ENCODE data around the gene SOX11. TPM values are rescaled to one million over a fixed set of nuclear protein-coding genes. Genes with fewer than 3 reads are reported as not detected.

SOX11 gene
- total and polyA plus RNA-seq, 2 of the 8 experiments (the other 6 are each of a cell fraction or from before 2014, with no cell fraction given), result 9.0 to 55.6 TPM

DNA sequence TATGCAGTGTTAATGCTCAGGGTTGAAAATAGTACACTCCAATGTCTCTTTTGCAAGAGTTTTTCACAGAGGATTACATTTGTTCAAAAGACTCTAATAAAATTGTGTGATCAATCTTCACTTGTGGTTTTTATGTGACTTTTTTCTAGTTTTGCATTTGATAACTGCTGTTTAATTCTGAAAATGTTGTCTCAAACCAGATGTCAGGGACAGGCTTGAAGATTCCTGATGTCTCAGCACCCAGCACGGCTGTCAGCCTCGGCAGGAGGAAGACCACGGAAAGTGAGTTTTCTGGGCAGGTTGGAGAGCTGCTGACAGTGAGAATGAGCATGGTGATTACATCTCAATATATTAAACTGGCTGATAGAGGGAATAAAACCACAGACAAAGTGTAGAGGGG is 9.1 kb downstream of the SOX11 start:
- Histone ChIP-seq H3K79me2 (ENCODE audit: control insufficient read depth in 1 of 2, insufficient read depth in 2 of 2, low read length in 2 of 2) (peaks cover 0 to 43% of the 10 kb centered on the region in 2 experiments; a peak in 3 of 4 replicates), H3K14ac (ENCODE audit: insufficient read length) (no peak overlapping the region), H4K91ac (replicated peaks; ENCODE audit: insufficient read length, low read length) (no peak overlapping the region), H3K4ac (replicated peaks; ENCODE audit: insufficient read length, low read depth, low read length) (no peak overlapping the region), H2BK120ac (replicated peaks; ENCODE audit: low read depth, low read length) (no peak overlapping the region), H3K27ac (ENCODE audit: low read depth, low read length) (no peak overlapping the region), H3K23ac (ENCODE audit: insufficient read length) (no peak overlapping the region), H3K23me2 (ENCODE audit: low read depth, low read length) (peaks cover 9% of the 10 kb centered on the region), H2BK12ac (ENCODE audit: low read depth, low read length) (no peak overlapping the region), H2BK5ac (ENCODE audit: low read depth, low read length) (no peak overlapping the region), H3K18ac (ENCODE audit: extremely low read depth, low read length) (no peak overlapping the region), H2AK5ac (ENCODE audit: low read depth, low read length) (no peak overlapping the region), H3K27me3 (replicated peaks in 1 of 4; ENCODE audit: control insufficient read depth in 3 of 4, extremely low read depth in 1 of 4, insufficient read depth in 3 of 4, low read length in 3 of 4) (no peaks in the 10 kb centered on the region), H4K5ac (ENCODE audit: insufficient read length, low read depth, low read length) (no peak overlapping the region), H4K20me1 (replicated peaks in 1 of 2; ENCODE audit: control insufficient read depth in 1 of 2, insufficient read depth in 2 of 2, low read length in 2 of 2) (no peaks in the 10 kb centered on the region), H2BK20ac (ENCODE audit: low read length) (no peak overlapping the region), H2AFZ (ENCODE audit: low read length) (no peak overlapping the region), H3K9ac (replicated peaks in 1 of 4; ENCODE audit: extremely low read depth in 1 of 4, low read depth in 3 of 4, low read length in 3 of 4) (no peak overlapping the region), H3K9me3 (ENCODE audit: insufficient read depth in 2 of 2, low read depth in 1 of 2, low read length in 1 of 2) (no peaks in the 10 kb centered on the region), H3K56ac (replicated peaks; ENCODE audit: insufficient read length, low read depth, low read length) (no peak overlapping the region), H3K4me2 (ENCODE audit: insufficient read depth in 1 of 2, low read depth in 2 of 2, low read length in 2 of 2) (no peak overlapping the region), H3K36me3 (ENCODE audit: control insufficient read depth in 2 of 4, insufficient read depth in 4 of 4, low read length in 3 of 4) (peaks cover 0 to 11% (median 2%) of the 10 kb centered on the region in 4 experiments; a peak in 3 of 8 replicates), H2BK15ac (ENCODE audit: low read length) (no peak overlapping the region), H3K79me1 (ENCODE audit: low read depth, low read length) (no peaks in the 10 kb centered on the region), H4K8ac (ENCODE audit: extremely low read depth, insufficient read depth, low read length) (no peak overlapping the region), H3K4me1 (replicated peaks in 1 of 4; ENCODE audit: control insufficient read depth in 3 of 4, insufficient read depth in 4 of 4, low read length in 3 of 4) (peaks cover 2 to 12% (median 9%) of the 10 kb centered on the region in 4 experiments), H3K4me3 (ENCODE audit: extremely low read depth in 1 of 4, insufficient read depth in 2 of 4, low read depth in 3 of 4, low read length in 4 of 4) (no peak overlapping the region)
- ChIA-PET CTCF (ENCODE audit: partially characterized antibody) (interaction anchor here (1.1 kb wide), 1 partner anchor 334 kb away, joined by 3 read pairs; no protein-coding TSS in a partner anchor), POLR2A (ENCODE audit: partially characterized antibody) (interaction anchor here (1.2 kb wide), 1 partner anchor 23 kb away, joined by 3 read pairs; no protein-coding TSS in a partner anchor)
- WGBS, 2 experiments (ENCODE audit: extremely low coverage in 1 of 2, insufficient coverage in 1 of 2, insufficient read length in 1 of 2, insufficient replicate concordance in 2 of 2, low coverage in 1 of 2, low lambda C conversion rate in 2 of 2, missing lambda C conversion rate in 1 of 2), result 88% methylated on average over 3 of the region's 3 CpGs; no CpG with 5 or more reads in 1 of the 2 experiments
- FAIRE-seq (no peak), DNase-seq (ENCODE audit: low read depth in 1 of 2, low spot score in 2 of 2) (no peak)
- TF ChIP-seq NRF1 (IDR thresholded peaks at IDR 0.05; ENCODE audit: low read depth, low read length) (no peak), POLR2AphosphoS5 (IDR thresholded peaks at IDR 0.05; ENCODE audit: low read depth, low read length) (no peak), JUN (IDR thresholded peaks at IDR 0.05; ENCODE audit: low read depth, low read length) (no peak), EP300 (IDR thresholded peaks at IDR 0.05; ENCODE audit: borderline replicate concordance in 1 of 2, low read depth in 2 of 2, low read length in 2 of 2) (no peak), FOSL1 (IDR thresholded peaks at IDR 0.05; ENCODE audit: insufficient read depth, low read depth, low read length) (no peak), RXRA (IDR thresholded peaks at IDR 0.05; ENCODE audit: insufficient read depth, low read depth, low read length) (no peak), RFX5 (IDR thresholded peaks at IDR 0.05; ENCODE audit: borderline replicate concordance, low read depth, low read length) (no peak), USF2 (IDR thresholded peaks at IDR 0.05; ENCODE audit: low read length) (no peak), KDM4A (IDR thresholded peaks at IDR 0.05; ENCODE audit: low read depth, low read length, severe bottlenecking) (no peak), RBBP5 (IDR thresholded peaks at IDR 0.05; ENCODE audit: borderline replicate concordance, low read depth, low read length) (no peak), TCF12 (IDR thresholded peaks at IDR 0.05; ENCODE audit: low read depth, low read length) (no peak), CEBPB (IDR thresholded peaks at IDR 0.05; ENCODE audit: low read depth, low read length) (no peak)
- TF ChIP-seq, protein P1, sequence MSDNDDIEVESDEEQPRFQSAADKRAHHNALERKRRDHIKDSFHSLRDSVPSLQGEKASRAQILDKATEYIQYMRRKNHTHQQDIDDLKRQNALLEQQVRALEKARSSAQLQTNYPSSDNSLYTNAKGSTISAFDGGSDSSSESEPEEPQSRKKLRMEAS (IDR thresholded peaks at IDR 0.05), result no peak
